Limb (tissue), 2 donors: ENCODE results near the gene APOD.

Experiments
- DNase-seq, 2 donors: peaks; one replicate each; pipeline ENCODE4 v3.0.0-alpha.2; 2016; ENCODE audit errors: extremely low spot score in 2 of 2

APOD gene

DNA sequence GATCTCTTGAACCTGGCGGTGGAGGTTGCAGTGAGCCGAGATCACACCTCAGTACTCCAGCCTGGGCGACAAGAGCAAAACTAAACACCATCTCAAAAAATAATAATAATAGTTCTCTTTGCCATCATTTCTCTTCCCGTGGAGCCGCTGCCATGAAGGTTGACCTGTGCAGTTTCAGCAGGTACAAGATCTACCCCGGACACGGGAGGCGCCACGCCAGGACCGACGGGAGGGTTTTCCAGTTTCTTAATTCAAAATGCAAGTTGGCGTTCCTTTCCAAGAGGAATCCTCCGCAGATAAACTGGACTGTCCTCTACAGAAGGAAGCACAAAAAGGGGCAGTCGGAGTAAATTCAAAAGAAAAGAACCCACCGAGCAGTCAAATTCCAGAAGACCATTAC lies 29.3 kb downstream of the APOD start:
- DNase-seq = no peak

DNA sequence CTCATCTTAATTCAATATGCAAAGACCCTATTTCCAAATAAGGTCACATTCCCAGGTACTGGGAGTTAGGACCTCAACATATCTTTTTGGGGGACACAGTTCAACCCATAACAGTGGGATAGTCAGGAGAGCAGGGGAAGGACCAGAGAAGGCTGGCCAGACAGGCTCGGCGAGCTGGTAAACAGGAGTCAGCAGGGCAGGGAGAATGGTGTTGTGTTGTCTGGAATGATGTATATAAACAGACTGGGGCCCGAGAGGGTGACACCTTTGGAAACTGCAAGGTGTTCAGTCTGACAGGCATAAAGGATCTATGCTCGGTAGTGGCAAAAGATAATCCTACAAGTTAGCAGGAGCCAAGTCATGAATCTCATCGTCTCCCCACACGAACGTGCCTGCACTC lies 30.5 kb downstream of the APOD start:
- DNase-seq = no peak

DNA sequence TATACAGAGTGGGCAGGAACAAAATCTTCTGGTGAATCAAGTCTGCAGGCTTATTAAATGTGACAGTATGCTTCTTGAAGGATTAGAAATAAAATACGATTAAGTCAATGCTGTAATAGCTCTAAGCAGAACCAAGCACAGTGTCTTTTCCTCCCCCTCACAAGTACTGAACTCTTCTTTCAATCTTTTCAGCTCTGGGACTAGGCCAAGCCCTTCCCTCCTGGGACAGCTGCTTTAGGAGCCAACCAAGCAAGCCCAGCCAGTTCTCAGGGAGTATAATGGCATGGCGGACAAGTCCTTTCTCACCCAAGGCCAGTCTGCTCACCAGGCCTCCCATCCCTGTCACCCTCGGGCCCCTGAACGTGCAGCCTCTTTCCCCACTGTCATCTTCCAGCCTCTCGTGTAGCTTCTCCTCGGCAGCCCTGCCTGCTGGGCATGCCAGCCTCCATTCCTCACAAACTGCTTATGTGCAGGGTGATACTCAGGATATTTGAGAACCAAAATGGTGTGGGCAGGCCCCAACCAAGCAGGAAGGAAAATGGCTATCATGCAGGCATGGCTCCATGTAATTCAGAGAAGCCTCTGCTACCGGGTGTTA lies 32.3 kb downstream of the APOD start:
- DNase-seq = no peak

DNA sequence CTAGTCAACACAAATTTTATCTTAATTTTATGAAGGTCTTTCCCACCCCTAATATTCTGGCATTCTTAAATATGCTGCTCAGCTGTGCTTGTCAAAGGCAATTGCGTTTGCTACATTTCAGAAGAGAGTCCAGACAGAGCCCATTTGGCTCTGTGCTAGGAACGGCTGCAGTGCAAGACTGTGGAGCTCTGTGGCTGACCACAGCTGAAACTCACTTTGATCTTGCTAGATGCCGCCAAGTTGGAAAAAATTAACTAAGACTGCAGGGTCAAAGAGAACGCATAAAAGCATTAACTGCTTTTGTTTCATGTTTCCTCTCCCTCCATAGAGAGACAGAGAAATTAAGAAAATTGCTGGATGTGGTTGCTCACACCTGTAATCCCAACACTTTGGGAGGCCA lies 33.0 kb downstream of the APOD start:
- DNase-seq = no peak

DNA sequence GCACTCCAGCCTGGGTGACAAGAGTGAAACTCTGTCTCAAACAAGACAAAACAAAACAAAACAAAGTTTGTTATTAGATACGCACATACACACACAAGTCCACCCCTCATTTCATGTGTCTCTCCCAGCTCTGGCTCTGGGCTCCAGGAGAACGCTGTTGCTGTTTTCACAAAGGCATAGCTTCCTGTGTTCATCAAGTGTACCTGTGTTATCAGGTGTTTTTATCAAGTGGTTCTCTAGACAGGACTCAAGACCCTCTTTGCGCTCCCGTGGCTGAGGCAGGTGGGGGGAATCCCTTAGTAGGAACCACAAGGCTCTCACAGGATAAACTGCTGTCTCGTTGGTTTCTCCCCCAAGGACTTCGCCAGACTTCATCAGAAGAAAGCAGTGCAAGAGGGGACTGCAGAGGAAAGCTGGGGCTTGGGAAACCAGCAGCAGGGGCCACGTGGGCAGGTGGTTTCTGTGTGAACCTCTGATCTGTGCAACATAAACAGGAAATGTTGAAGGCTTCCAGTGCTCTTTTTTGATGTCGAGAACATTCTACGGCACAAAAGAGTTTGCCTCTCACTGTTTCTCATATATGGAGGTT lies 33.7 kb downstream of the APOD start:
- no peak for DNase-seq

DNA sequence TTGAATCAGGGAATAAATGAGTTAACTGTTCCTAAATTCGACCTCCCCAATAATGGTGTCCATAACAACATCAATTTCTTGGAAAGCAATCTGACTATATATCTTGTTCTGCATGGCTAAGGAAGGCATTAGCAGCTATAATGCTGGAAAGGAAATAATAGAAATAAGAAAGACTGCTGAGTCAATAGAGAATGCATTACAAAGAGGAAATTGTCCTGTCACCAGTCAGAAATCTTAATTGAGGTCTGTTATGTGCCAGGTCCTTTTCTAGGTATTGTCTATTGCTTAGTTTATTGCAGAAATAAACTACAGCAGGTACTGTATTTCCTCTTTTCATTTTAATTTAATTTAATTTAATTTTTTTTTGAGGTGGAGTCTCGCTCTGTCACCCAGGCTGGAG lies 34.8 kb downstream of the APOD start:
- DNase-seq = no peak

DNA sequence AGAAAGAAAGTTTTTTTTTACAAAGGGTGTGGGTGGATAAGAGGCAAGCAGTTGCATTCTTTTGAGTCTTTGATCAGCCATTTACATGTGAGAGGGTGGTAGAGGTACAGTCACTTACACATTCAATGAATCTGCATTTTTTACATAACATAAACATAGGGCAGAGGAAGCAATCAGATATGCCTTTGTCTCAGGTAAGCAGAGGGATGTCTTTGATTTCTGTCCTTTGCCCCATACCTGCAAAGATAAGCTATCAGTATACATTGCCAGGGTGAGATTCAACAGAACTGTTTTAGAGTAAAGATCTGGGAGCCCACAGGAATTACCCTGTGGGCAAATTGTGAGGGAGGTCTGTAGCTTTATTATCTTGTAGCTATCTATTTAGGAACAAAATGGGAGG lies 35.2 kb downstream of the APOD start:
- no peak for DNase-seq

DNA sequence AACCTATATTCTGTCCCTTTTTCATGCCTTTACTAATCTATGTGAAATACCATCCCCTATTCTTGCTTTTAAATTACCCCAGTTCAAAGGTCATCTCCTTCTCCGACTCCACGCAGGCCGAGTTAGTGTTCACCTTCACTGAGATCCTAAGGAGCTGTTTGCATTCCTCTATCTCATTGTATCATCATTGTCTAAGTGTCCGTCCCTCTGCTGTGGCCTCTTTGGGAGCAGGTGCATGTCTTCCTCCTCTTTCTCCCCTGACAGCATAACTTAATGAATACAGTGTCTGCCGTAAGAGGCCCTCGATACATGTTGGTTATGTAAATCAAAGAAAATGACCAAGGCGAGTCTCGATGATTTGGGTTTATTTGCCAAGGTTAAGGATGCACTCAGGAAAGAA lies 35.7 kb downstream of the APOD start:
- no peak for DNase-seq

DNA sequence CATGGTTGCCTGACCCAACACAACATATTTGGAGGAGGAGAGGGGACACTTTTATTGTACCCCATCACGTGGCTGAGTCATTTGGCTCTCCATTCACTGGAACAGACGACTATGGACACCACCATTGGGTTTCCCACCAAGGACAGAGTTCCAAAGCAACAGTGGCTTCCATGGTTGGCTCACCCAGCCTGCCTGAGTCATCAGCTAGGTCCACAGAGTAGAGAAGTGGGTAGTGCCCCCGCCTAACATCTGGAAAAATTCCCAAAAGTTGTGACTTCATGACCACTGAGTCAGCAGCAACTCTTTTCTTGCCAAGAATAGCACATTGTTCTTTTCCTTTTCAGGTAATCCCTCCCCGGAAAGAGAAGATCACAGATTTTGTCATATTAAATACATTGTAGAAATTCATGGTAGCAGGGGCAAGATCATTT lies 37.6 kb downstream of the APOD start:
- DNase-seq = no peak

DNA sequence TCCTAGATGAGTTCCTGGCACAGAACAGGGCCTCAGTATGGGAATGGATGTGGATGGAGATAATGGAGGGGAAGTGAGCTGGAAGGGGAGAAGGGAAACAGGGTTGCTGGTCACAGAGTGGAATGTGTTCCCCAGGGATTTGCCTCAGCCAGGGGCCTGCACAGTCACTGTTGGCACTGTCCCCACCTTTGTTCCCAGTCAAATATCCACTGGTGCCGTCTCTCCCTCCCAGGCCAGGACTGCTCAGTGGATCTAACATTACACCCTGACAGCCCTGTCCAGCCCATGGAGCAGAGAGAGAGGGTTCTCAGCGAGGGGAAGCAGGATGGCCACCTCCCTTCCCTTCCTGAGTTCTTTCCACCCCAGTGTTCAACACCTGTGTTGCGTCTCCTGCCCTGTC lies 39.1 kb downstream of the APOD start:
- no peak for DNase-seq

DNA sequence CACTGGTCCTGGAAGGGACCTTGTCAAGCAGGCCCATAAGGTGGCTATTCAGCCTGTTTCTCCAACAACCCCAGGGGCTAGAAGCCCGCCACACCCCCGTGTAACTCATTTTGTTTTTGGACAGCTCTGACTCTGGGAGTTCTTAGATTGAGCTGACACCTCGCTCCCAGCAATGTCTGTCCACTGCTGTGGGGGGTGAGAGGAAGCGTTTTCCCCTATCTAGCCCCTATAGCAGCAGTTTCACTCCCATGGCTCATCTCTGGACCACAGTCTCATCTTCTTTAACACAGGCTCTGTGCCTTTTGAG lies 39.6 kb downstream of the APOD start:
- no peak for DNase-seq

DNA sequence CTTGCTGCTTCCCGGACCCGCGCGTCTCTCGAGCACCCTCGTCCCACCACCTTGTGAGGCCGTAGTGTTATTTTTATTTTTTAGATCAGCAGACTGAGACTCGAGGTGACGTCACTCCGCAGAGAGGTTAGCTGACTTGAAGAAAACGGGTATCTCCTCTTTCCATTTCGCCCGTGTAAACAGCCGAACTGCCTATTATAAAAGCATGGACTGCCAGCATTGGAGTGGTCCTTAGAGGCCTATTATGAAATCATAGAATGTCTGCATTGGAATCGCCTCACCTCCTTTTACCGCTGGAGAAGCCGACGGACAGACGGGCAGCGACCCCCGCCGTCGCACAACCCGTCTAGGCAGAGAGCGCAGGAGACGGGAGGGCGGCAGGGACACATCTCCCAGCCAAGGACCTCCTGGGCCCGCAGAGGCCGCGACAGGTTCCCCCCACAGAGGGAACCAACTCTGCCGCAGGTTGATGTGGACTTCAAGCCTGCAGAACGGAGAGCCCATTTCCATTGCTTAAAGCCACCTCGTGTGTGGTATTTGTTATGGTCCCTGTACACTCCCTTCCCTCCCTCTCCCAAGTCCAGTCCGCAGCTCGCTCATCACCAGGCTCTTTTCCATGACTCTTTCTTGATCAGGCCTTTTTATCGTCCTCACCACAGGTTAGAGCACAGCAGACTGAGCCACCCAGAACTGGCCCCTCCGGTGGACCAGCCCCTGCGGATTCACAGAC lies 40.1 kb downstream of the APOD start:
- peak in 1 of 2 donors; percentile 67 for DNase-seq

DNA sequence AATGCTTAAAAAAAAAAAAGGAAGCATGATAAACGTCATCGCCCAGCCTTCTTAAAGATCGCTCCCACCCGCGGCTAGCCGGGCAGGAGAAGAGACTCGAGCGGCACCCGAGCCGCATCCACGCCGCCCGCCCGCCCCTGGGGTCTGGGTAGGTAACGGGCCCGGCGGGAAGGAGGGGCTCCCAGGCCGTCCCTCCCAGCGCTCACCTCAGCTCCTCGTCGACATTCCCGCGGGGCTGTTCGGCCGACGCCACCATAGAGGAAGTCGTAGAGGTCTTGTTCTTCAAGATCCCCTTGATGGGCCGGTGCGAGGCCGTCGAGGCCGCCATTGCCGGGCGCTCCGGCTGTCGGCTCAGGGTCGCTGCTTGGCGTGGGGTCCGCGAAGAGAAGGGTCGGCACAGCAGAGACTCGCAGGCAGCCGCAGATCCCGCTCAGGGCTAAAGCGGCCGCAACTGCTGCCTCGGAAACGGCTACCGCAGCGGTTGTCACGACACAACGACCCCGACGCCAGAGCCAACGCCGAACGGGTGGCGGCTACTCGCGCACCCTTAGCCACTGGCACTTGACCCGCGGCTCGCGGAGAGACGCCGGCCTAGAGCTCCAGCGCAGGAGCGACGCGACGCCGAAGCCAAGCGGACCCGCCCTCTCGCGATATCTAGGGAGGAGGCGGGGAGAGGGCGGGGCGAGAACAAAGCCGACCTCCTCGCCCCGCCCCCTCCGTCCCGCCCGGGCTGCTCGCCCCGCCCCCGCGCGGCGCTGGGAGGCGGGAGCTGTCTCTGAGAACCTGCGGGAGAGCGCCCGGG lies 40.8 kb downstream of the APOD start, which contains the start of gene PPP1R2:
Gene PPP1R2, minus strand, starts transcription at position 628 of the 802 bp plus-strand sequence. Its CDS starts 300 bp downstream, at position 328.
- DNase-seq = peak; percentile 91 to 96

DNA sequence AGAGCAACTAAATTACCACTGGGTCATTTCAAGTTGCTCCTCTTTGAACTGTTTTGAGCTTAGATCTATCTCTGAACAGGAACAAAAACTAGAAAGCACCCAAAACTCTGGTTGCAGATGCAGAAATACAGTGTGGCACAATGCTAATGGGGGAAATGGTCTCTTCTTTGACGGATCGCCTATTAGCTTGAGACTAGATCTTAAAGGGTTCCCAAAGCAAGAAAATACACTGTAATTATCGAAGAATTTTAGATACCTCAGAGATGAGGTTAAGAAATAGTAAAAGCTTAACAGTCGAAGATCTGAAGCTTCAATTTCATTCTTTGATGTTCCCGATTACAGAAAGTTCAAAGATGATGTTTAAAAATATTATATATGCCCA lies 41.4 kb downstream of the APOD start:
- no peak for DNase-seq

DNA sequence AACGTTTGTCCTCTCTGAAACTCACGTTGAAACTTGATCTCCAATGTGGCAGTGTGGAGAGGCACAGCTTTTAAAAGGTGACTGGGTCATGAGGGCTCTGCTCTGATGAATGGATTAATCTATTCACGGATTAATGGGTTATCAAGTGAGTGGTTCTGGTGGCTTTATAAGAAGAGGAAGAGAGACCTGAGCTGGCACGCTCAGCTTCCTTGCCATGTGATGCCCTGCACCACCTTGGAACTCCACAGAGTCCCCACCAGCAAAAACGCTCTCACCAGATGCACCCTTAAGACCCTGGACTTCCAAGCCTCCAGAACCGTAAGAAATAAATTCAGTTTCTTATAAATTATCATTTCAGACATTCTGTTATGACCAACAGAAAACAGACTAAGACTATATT lies 43.2 kb downstream of the APOD start:
- no peak for DNase-seq

DNA sequence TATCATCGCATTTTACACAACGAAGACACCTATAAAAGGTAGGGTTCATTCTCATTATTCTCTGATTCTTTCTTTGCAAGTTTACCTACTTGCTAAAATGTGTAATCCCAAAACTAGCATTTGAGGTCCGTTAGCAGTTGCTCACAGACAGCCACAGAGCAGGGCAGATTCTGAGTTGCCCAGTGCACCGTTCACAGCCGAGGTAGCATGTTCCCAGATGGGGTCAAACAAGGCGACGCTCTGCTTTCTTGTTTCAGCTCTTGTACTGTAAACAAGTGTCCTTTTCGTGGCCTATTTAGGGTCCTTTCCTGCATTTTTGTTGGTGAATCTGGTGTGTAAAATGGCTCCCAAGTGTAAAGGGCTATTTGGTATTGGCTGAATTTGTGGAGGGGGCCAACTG lies 43.7 kb downstream of the APOD start:
- no peak for DNase-seq

DNA sequence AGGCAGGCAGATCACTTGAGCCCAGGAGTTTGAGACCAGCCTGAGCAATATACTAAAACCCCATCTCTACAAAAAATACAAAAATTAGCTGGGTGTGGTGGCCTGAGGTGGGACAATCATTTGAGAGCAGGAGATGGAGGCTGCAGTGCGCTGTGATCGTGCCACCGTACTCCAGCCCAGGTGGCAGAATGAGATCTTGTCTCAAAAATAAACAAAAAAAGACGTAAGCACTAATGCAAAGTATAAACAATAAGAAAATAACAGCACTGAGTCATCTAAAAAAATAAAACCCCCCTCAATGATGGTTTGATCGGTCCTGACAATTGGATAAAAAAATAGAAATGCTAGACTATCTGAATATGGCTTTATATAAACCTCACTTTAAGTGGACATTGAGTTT lies 44.3 kb downstream of the APOD start:
- DNase-seq = no peak

DNA sequence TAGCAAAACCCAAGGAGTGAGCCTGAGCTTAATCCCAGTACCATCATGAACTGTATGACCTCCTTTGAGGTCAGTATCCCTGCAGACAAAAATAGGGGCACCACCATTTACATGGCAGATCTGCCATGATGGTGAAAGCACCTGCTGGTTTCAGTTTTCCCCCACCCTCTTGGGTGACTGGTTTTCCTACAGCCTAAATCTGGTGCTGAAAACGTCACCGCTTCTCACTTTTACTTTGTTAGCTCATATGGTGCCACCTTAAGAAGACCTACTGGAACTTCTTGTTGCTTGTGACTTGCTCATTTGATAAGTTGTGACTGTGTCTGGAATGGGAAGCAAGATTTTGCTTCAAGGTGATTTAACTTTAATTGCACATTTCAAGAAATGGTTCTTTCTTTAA lies 45.7 kb downstream of the APOD start:
- DNase-seq = no peak

DNA sequence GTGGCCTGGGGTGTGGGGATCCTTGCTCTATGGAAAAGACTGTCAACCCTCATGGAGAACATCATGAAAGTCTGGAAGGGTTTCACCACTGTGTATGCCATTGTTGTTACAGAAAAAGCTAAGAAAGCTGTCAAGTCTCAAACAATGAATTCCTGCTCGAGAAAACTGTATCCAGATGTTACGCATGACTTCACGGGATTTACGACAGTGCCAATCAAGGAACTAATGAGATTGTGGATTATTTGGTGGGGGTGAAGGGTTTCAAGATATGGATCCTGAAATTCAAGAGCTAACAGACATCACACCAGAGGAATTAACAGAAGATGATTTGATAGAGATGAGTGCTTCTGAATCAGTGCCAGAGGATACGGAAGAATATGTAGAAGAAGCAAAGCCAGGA lies 48.4 kb downstream of the APOD start:
- DNase-seq = no peak

DNA sequence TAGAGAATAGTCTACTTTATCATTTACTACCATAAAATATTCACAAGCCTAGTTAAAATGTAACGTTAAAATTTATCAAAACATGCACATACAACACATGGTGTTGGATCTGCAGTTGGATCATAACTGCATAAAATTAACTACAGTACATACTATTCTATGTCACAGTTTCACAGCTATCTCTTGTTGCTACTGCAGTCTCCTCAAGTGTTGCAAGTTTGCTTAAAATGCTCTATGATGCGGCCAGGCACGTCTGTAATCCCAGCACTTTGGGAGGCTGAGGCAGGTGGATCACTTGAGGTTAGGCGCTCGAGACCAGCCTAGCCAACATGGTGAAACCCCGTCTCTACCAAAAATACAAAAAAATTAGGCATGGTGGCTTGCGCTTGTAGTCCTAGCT lies 50.9 kb downstream of the APOD start:
- DNase-seq = no peak

DNA sequence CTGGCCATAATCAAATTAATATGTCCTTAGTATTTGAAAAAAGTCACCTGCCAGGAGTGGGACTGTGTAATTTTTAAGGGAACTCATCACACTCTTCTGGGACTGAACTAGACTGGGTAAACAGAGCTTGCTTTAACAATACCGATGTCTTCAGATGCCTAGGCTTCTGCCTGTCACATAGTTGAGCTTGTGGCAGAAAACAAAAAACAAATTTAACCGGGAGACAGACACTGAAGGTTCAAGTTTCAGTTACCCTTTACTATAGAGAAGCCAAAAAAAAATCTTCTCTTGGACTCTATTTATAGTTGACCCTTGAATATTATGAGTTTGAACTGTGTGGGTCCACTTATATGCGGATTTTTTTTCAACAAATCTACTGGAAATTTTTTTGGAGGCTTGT lies 51.4 kb downstream of the APOD start:
- DNase-seq = no peak

DNA sequence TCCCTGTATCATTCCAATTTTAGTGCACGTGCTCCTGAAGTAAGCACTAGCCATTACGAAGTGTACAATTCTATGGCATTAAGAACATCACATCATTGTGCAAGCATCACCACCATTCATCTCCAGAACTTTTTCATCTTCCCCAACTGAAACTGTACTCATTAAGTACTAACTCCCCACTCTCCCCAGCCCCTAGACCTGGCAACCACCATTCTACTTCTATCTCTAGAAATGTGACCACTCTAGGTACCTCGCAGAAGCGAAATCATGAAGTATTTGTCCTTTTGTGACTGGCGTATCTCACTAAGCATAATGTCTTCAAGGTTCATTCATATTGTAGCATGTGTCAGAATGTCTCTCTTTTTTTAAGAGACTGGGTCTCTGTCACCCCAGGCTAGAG lies 52.1 kb downstream of the APOD start:
- DNase-seq = no peak
